HEK293 (cell line): ENCODE measurements around the gene MYL10.

ENCODE experiments used
- CTCF ChIP-seq: fragments of 450-650 bp; formaldehyde crosslinking; IDR thresholded peaks from 2 replicates; pipeline ENCODE4 v1.5.1; 2016; ENCODE audit warnings: missing biosample characterization, missing genetic modification characterization
- HOXA7 ChIP-seq: sonication (generic); formaldehyde crosslinking; IDR thresholded peaks from 2 replicates; pipeline ENCODE4 v1.8.1; 2022; ENCODE audit warnings: missing genetic modification reagents, borderline replicate concordance
- ZNF10 ChIP-seq: fragments of 450-650 bp; formaldehyde crosslinking; IDR thresholded peaks from 2 replicates; pipeline ENCODE4 v1.5.1; 2017; ENCODE audit warnings: missing biosample characterization, missing genetic modification characterization
- ZNF292 ChIP-seq: fragments of 450-650 bp; formaldehyde crosslinking; IDR thresholded peaks from 2 replicates; pipeline ENCODE4 v1.5.1; 2016; ENCODE audit warnings: low read depth, missing biosample characterization, missing genetic modification characterization, borderline replicate concordance
- ZNF776 ChIP-seq: fragments of 450-650 bp; formaldehyde crosslinking; IDR thresholded peaks from 2 replicates; pipeline ENCODE4 v1.5.0; 2017; ENCODE audit warnings: missing biosample characterization, missing genetic modification characterization, borderline replicate concordance

GRCh38 chr7:101663747-101664146 lies 34.7 kb upstream of the MYL10 start:
- TF ChIP-seq ZNF292 (tag by site-specific recombination), result no peak
- TF ChIP-seq ZNF10, result no peak
- no peak for TF ChIP-seq HOXA7 (CRISPR knock-in tag)
- no peak for TF ChIP-seq ZNF776
- no peak for TF ChIP-seq CTCF (tag by site-specific recombination)
